PC-3 (cell line): ENCODE data around the gene MAST2. TPM values are rescaled to one million over a fixed set of nuclear protein-coding genes. Genes with fewer than 3 reads are reported as not detected.
A peak's percentile ranks its signal among the peaks of the same experiment; 100 is the strongest.

ENCODE experiments used
- ATAC-seq: fragments of 200-7000 bp; cut with Tn5 transposase; 2 replicates; pipeline ENCODE4 v1.9.1; 2020; ENCODE audit warnings: mild to moderate bottlenecking, moderate library complexity
- BruUV-seq: library from RNA; stranded (reverse); fragments of 400-500 nt; replicated peaks from 2 replicates; lab custom pipeline; 2021; lab: Mats Ljungman, UMichigan
- CTCF ChIA-PET: fragments of 300-600 bp; sonication (Branson Sonifier 250); formaldehyde crosslinking; loops from one replicate; lab custom pipeline; 2022; ENCODE audit warnings: antibody characterized with exemption; lab: Charles Lee
- POLR2A ChIA-PET: fragments of 300-600 bp; sonication (Branson Sonifier 250); formaldehyde crosslinking; loops from one replicate; lab custom pipeline; 2022; ENCODE audit warnings: antibody characterized with exemption; ENCODE audit not compliant: unreplicated experiment; lab: Charles Lee
- DNase-seq: peaks from one replicate; pipeline ENCODE4 v3.0.0-alpha.2; 2015
- H2AFZ ChIP-seq: fragments of 300-600 bp; sonication (generic); 2 replicates; pipeline ENCODE4 v1.6.0; 2016; ENCODE audit warnings: antibody characterized with exemption, low read length
- H3F3A ChIP-seq: fragments of 300-600 bp; sonication (generic); one replicate; pipeline ENCODE4 v1.6.0; 2017; ENCODE audit warnings: antibody characterized with exemption, low read length, control low read depth, mild to moderate bottlenecking; ENCODE audit not compliant: unreplicated experiment
- H3K27ac ChIP-seq: fragments of 300-600 bp; sonication (generic); 2 replicates; pipeline ENCODE4 v1.5.1; 2016; ENCODE audit warnings: mild to moderate bottlenecking, low read length
- H3K27me3 ChIP-seq: fragments of 300-600 bp; sonication (generic); 2 replicates; pipeline ENCODE4 v1.6.1; 2016; ENCODE audit warnings: low read length, mixed read lengths
- H3K36me3 ChIP-seq: fragments of 300-600 bp; sonication (generic); 2 replicates; pipeline ENCODE4 v1.6.1; 2016; ENCODE audit warnings: low read depth, mixed run types, low read length, mixed read lengths
- H3K4me1 ChIP-seq: fragments of 300-600 bp; sonication (generic); 2 replicates; pipeline ENCODE4 v1.5.1; 2016; ENCODE audit warnings: low read length; ENCODE audit not compliant: insufficient read depth
- H3K4me2 ChIP-seq: fragments of 300-600 bp; sonication (generic); 2 replicates; pipeline ENCODE4 v1.6.0; 2016; ENCODE audit warnings: low read length
- H3K4me3 ChIP-seq: fragments of 300-600 bp; sonication (generic); 2 replicates; pipeline ENCODE4 v1.5.1; 2016; ENCODE audit warnings: mild to moderate bottlenecking, low read length, mixed read lengths
- H3K79me2 ChIP-seq: fragments of 300-600 bp; sonication (generic); 2 replicates; pipeline ENCODE4 v1.6.1; 2017; ENCODE audit warnings: low read length, mixed read lengths
- H3K9ac ChIP-seq: fragments of 300-600 bp; sonication (generic); 2 replicates; pipeline ENCODE4 v1.6.0; 2016; ENCODE audit warnings: mild to moderate bottlenecking, low read length
- H3K9me2 ChIP-seq: fragments of 300-600 bp; sonication (generic); replicated peaks from 2 replicates; pipeline ENCODE4 v1.6.1; 2016; ENCODE audit warnings: mixed run types, low read length, mixed read lengths
- H3K9me3 ChIP-seq: fragments of 300-600 bp; sonication (generic); 2 replicates; pipeline ENCODE4 v1.6.1; 2016; ENCODE audit warnings: low read length, mixed read lengths
- H4K20me1 ChIP-seq: fragments of 300-600 bp; sonication (generic); 2 replicates; pipeline ENCODE4 v1.6.1; 2016; ENCODE audit warnings: low read length, mixed read lengths
- CTCF ChIP-seq: fragments of 300-600 bp; sonication (generic); conservative IDR thresholded peaks from 2 replicates; pipeline ENCODE4 v1.5.1; 2017; ENCODE audit warnings: antibody characterized with exemption, low read depth, mild to moderate bottlenecking, low read length
- EZH2 ChIP-seq: fragments of 300-600 bp; sonication (generic); IDR thresholded peaks from one replicate; pipeline ENCODE4 v1.6.1; 2017; ENCODE audit warnings: antibody characterized with exemption, mild to moderate bottlenecking, low read length; ENCODE audit not compliant: unreplicated experiment
- EZH2phosphoT487 ChIP-seq: fragments of 300-600 bp; sonication (generic); IDR thresholded peaks from 2 replicates; pipeline ENCODE4 v1.6.1; 2018; ENCODE audit warnings: mild to moderate bottlenecking, antibody characterized with exemption, low read length, borderline replicate concordance
- intact Hi-C: fragments of 100-400 bp; cut with micrococcal nuclease; formaldehyde crosslinking; loops from 2 replicates; pipeline ENCODE4 v1.9.0; 2023
- total RNA-seq: library from RNA; depleted of rRNA; stranded (reverse); fragments of >200 nt; gene quantifications from 2 replicates; pipeline ENCODE4 v1.2.3, GENCODE V29; 2014

The MAST2 gene
- total RNA-seq, 1 experiment from 2014 or later, result 29.3 TPM

- no peak for ATAC-seq
- Histone ChIP-seq H3K79me2 (peaks cover 26% of the 10 kb centered on the region), H3K4me3 (no peak overlapping the region), H3K9me2 (no peaks in the 10 kb centered on the region), H3K27me3 (no peaks in the 10 kb centered on the region), H4K20me1 (no peaks in the 10 kb centered on the region), H3K9ac (no peak overlapping the region), H3F3A (no peaks in the 10 kb centered on the region), H2AFZ (no peak overlapping the region), H3K4me2 (no peak overlapping the region), H3K36me3 (no peaks in the 10 kb centered on the region), H3K4me1 (no peaks in the 10 kb centered on the region), H3K27ac (no peak overlapping the region), H3K9me3 (no peaks in the 10 kb centered on the region)
- intact Hi-C loops, result no loop called here
- BruUV-seq, result no TSS peak
- CTCF ChIA-PET, result no interaction called here
- DNase-seq, result peak; percentile 4
- POLR2A ChIA-PET, result no interaction called here
- TF ChIP-seq CTCF, result no peak
- no peak for TF ChIP-seq EZH2phosphoT487
- TF ChIP-seq EZH2, result no peak
These were observed 43.5 kb downstream of the MAST2 start for GRCh38 chr1:45846931-45847330.

GRCh38 chr1:45848097-45848496, 44.7 kb downstream of the MAST2 start:
- Histone ChIP-seq H3F3A (no peaks in the 10 kb centered on the region), H3K27ac (no peak overlapping the region), H3K9ac (no peak overlapping the region), H3K9me2 (no peaks in the 10 kb centered on the region), H3K4me2 (no peak overlapping the region), H3K79me2 (peaks cover 27% of the 10 kb centered on the region; the same call in 1 of the 2 replicates), H3K27me3 (no peaks in the 10 kb centered on the region), H2AFZ (no peak overlapping the region), H3K9me3 (no peaks in the 10 kb centered on the region), H3K36me3 (no peaks in the 10 kb centered on the region), H4K20me1 (no peaks in the 10 kb centered on the region), H3K4me3 (no peak overlapping the region), H3K4me1 (no peaks in the 10 kb centered on the region)
- TF ChIP-seq CTCF (no peak), EZH2 (no peak)
- ChIA-PET POLR2A (no interaction called here), CTCF (no interaction called here)
- DNase-seq (no peak), ATAC-seq (no peak)
- intact Hi-C loops, result no loop called here
- BruUV-seq, result no TSS peak

- no peaks in the 10 kb centered on the region for H3K36me3 ChIP-seq
- H3K4me3 ChIP-seq, result no peak overlapping the region
- CTCF ChIA-PET, result no interaction called here
- no peaks in the 10 kb centered on the region for H3K27me3 ChIP-seq
- no peaks in the 10 kb centered on the region for H3F3A ChIP-seq
- H3K79me2 ChIP-seq, result peaks cover 30% of the 10 kb centered on the region; the same call in 1 of the 2 replicates
- no TSS peak for BruUV-seq
- H3K9me2 ChIP-seq, result no peaks in the 10 kb centered on the region
- no peaks in the 10 kb centered on the region for H3K9me3 ChIP-seq
- ATAC-seq, result no peak
- no peak overlapping the region for H3K27ac ChIP-seq
- no peak for TF ChIP-seq CTCF
- no peak for TF ChIP-seq EZH2phosphoT487
- TF ChIP-seq EZH2, result no peak
- no peak for DNase-seq
- H3K4me1 ChIP-seq, result no peaks in the 10 kb centered on the region
- H3K9ac ChIP-seq, result no peak overlapping the region
- H3K4me2 ChIP-seq, result no peak overlapping the region
- H4K20me1 ChIP-seq, result no peaks in the 10 kb centered on the region
- POLR2A ChIA-PET, result no interaction called here
- no peak overlapping the region for H2AFZ ChIP-seq
- intact Hi-C loops, result no loop called here
These were observed 45.3 kb downstream of the MAST2 start for GRCh38 chr1:45848714-45849113.
